Hepatocyte (in vitro differentiated cells): ENCODE measurements around the gene ZFPL1.

Source experiments
- CTCF ChIP-seq: fragments of 200-600 bp; sonication (generic); IDR thresholded peaks from 2 replicates; pipeline ENCODE4 v1.5.1; 2016; ENCODE audit warnings: antibody characterized with exemption, mild to moderate bottlenecking; ENCODE audit not compliant: poor library complexity
- EZH2 ChIP-seq: fragments of 200-600 bp; sonication (generic); IDR thresholded peaks from 2 replicates; pipeline ENCODE4 v1.6.1; 2016; ENCODE audit warnings: antibody characterized with exemption, mild to moderate bottlenecking, borderline replicate concordance

- TF ChIP-seq CTCF (no peak), EZH2 (no peak)
These were observed 47.4 kb downstream of the ZFPL1 start for GRCh38 chr11:65131417-65131776.
